GM18951 (cell line): ENCODE measurements around the gene XIST.
"Not testable (repeated sequence)": the region's sequence is repeated elsewhere in the genome, so short reads cannot be mapped to it uniquely, and the experiment has no call there.

Experiments
- POLR2A ChIP-seq: IDR thresholded peaks from 4 replicates; pipeline ENCODE4 v1.6.1; 2011; ENCODE audit warnings: mild to moderate bottlenecking; ENCODE audit not compliant: insufficient read length, insufficient read depth; ENCODE audit errors: extremely low read depth
- in situ Hi-C: fragments of 300-500 bp; cut with MboI; formaldehyde crosslinking; loops from one replicate; pipeline ENCODE4 v1.12.0; 2022; ENCODE audit warnings: low sequenced_read_pairs, mixed read lengths, inconsistent platforms; ENCODE audit not compliant: unreplicated experiment

XIST gene

DNA sequence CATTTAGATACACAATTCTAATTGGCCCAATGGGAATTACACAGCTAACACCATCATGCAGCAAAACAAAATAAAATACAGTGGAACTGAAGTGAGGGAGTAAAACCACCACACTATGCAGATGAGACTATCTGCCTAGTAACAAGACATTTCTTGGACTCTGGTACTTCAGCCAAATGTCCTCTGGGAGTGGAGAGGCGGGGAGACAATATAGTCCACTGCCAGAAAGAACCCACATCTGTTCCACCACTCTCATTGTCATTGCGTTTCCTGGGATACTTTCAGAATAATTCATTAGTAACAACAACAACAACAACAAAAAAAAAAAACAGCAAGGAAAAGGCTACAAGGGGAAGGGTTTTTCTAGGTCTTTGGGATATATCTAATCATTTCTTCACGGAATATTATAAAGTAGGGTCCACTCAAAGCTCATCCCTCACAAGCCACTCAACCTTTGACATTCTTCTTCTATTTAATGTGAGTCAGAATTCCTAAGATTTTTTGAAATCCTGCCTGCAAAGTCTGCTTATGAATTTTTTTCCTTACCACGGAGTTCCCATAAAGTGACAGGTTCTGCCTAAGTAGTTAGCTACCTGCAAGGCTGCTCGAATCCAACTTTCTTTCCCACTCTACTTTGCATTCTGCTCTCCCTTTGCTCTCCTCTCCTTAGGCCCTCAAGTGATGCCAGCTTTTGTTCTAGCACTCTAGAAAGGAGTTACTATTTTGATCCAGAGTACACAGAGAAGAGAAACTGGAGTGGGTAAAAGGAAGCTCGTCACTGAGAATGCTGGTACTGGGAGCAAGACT is 34.9 kb downstream of the XIST start:
- TF ChIP-seq POLR2A = no peak
- in situ Hi-C loops = no loop called here

DNA sequence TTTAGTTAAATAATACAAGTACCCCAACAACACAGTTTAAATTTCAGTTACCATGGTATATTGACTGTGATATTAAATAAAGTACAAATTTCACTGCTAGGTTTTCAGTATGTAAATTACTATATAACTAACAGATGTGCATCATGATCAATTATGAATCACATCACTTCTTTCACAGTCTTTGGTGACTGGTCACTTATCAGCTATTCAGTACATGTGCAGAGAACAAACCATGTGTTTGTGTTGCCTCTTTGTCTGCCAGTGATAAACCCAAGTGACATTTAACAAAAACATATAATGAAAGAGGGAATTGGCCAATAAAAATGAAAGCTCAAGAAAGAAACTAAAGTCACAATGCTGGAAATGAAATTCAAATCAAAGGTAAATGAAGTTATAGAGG is 40.3 kb downstream of the XIST start:
- in situ Hi-C loops = no loop called here
- no peak for TF ChIP-seq POLR2A

DNA sequence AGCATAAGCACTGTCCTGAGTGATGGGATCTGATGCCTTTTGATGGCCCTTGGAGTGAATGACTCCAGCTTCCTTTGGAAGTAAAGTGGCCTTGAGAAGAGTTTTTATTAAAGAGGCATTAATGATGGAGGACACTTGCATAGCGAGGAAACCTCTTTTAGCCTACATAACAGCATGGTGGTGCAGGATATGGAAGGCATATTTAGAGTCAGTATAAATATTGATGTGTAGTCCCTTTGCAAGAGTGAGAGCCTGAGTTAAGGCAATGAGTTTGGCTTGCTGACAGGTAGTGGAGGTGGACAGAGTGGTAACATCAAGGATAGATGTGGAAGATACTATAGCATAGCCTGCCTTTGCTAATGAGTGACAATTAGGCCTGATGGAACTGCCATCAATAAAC is 48.4 kb downstream of the XIST start:
- in situ Hi-C loops = not testable (repeated sequence)

DNA sequence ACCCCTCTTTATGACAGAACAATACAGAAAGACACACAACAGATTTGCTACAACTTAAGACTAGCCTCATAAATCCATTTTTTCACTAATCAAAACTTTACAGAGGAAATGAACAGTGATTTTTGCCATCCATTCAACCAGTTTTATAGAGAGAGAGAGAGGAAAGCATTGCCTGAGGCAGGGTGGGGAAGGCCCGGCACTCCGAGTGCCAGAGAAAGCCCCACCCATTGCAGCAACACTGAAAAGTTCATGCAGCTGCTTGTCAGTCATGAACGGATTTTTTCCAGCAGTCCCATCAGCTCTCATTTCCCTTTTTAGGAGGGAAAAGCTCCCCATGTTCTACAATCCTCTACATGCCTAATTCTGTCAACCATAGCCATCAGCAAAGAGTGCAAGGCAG is 52.6 kb downstream of the XIST start:
- in situ Hi-C loops = no loop called here
- TF ChIP-seq POLR2A = no peak

DNA sequence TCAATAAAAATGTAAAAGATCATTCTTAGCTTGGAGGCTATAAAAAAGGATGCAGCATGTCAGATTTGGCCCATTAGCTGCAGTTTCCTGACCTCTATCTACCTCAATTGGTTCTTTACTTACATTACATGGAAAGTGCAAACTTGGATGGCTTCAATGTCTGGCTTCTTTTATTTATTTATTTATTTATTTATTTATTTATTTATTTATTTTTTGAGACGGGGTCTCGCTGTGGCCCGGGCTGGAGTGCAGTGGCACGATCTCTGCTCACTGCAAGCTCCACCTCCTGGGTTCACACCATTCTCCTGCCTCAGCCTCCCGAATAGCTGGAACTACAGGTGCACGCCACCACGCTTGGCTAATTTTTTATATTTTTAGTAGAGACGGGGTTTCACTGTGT is 60.0 kb downstream of the XIST start:
- in situ Hi-C loops = not testable (repeated sequence)

DNA sequence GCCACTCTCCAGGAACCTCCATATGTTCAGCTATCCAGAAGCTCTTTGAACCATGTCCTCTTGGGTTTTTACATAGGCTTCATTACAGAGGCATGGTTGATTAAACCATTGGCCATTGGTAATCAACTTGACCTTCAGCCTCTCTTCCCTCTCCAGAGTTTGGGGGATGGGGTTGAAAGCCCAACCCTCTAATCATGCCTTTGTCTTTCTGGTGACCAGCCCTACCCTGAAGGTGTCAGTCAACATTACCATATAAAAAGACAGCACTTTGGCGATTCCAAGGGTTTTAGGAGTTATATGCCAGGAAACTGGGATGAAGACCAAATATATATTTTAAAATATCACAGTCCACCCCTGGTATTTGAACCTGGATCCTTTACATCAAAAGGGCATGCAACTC is 67.0 kb downstream of the XIST start:
- in situ Hi-C loops = no loop called here
- TF ChIP-seq POLR2A = no peak
